HG02610 (cell line): ENCODE results near the gene TMCO6.
A peak's percentile ranks its signal among the peaks of the same experiment; 100 is the strongest.

Experiments used
- ATAC-seq: cut with Tn5 transposase; IDR thresholded peaks from one replicate; pipeline ENCODE4 v1.9.1; 2021; ENCODE audit warnings: mild to moderate bottlenecking, moderate library complexity; ENCODE audit not compliant: unreplicated experiment

The TMCO6 gene

DNA sequence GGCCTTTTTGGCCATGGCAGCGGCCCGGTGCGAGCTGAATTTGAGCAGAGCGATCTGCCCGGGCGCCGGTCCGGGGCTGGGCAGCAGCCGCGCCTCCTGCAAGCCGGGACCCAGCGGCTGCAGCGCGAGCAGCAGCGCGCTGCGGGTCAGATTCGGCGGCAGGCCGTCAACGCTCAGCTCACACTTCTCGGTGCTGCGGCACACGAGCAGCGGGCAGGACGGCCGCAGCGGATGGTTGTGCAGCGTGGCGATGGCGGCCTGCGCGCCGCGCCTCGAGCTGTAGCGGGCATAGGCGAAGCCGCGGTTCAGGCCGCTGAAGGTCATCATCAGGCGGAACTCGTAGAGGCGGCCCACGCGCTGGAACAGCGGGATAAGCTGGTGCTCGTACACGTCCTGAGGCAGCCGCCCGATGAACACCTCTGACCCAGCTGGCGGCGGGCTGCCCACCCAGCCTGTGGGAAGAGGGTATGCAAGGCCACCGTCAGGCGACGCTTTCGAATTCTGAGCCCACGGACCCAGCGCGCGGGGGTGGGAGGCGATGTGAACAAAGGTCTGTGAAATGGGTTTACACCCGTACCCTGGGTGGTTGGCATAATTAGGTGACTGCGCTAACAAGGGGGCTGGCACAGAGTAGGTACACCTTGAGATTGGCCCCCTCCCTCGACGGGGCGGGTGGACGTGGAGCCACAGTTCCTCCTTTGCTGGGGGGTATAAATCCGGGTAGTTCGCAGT is 33.4 kb downstream of the TMCO6 start:
- ATAC-seq: no peak

DNA sequence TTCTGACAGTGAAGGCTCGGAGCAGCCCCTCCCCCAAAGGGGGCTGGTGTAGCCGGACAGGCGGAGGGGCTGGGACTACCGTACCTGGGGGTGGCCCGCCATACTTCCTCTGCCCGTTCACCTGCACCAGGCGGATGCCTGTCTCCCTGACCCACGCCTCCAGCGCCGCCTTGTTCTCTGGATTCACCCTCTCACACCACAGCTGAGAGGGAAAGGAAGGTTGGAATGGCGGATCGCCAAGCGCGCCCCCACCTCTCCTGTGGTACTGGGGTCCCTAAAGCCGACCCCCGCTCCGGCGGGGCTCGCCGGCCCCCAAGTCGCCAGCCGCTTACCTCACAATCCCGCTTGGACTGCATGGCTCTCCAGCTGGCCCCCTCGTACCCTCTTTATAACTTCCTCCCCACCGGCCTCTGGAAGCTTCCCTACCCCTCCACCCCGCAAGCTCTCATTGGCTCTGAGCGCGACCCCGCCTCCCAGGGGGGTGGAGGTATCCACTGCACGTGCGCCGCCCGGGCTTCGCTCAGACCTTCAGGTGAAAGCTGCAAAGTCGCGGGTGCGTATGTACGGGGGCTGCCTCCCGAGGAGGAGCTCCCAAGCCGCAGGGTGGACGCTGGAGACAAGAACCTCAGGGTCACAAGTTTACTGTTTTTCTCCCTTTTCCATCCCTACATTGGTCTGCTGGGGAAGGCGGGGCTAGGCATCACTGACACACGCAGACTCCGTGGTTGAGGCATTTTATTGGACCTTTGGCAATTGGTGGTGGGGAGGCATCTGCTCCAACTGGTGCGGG is 34.1 kb downstream of the TMCO6 start, which contains the start of gene DND1:
DND1 (minus strand) TSS at position 390 of the 790 bp plus-strand sequence; CDS start at position 356, 34 bp downstream.
- no peak for ATAC-seq

GRCh38 chr5:140674211-140674610 is 35.0 kb downstream of the TMCO6 start:
- no peak for ATAC-seq

GRCh38 chr5:140674629-140675028 is 35.4 kb downstream of the TMCO6 start:
- no peak for ATAC-seq

DNA sequence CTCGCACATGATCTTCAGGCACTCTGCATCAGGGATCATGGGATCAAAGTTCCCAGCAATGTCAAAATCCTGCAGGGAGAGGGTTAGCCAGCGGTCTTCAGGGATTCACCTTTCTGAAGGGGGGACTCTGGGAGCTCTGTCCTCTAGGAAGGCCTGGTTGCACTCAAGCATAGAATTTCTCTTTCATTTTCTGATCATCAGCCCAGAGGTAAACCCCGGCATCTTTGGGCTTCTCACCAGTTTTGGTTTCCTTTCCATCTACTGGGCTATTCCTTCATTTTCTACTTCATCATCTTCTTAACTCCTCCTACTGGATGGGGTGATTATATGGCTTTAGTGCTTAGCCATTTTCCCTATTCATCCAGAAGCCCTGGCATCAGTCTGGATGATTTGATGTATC is 38.7 kb downstream of the TMCO6 start:
- ATAC-seq: peak; percentile 80

GRCh38 chr5:140678993-140679392 is 39.7 kb downstream of the TMCO6 start:
- ATAC-seq: no peak

- peak; percentile 1 for ATAC-seq
These were observed 51.2 kb downstream of the TMCO6 start for GRCh38 chr5:140690376-140690932.

GRCh38 chr5:140690941-140691924 is 52.0 kb downstream of the TMCO6 start, which contains the start of the genes HARS1 and HARS2:
TSS of gene HARS1 (minus strand) at chr5:140691370. CDS start at chr5:140691304, 66 bp downstream.
TSS of gene HARS2 (plus strand) at chr5:140691455. CDS start at chr5:140691649, 194 bp downstream.
- peak; percentile 97 for ATAC-seq

- no peak for ATAC-seq
These were observed 55.0 kb downstream of the TMCO6 start for GRCh38 chr5:140694276-140694675.
